GM18517 (cell line): ENCODE data around the gene HEPACAM.
"Not testable (repeated sequence)": the region's sequence is repeated elsewhere in the genome, so short reads cannot be mapped to it uniquely, and the experiment has no call there.

ENCODE experiments used
- ATAC-seq: cut with Tn5 transposase; IDR thresholded peaks from one replicate; pipeline ENCODE4 v1.9.1; 2021; ENCODE audit warnings: mild to moderate bottlenecking, moderate library complexity; ENCODE audit not compliant: unreplicated experiment

HEPACAM gene

GRCh38 chr11:124935548-124936514 is at the start of gene HEPACAM:
TSS of gene HEPACAM (minus strand) at chr11:124936047. CDS start at chr11:124936006, 41 bp downstream.
- ATAC-seq, result no peak

DNA sequence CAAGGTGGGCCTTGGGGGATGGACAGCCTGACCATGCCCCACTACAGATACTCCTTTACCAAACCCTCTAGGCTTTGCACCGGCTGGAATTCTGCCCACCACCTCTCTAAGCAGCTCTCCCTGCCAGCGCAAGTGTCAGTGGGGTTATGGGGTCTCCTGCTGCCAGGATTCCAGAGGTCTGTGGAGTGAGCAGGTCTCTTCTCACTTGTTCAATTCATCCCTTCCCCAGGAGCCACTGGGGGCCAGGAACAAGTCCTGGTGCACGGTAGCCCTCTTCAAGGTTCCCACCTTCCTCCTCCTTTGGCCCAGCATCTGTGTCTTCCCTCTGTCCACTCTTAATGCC is 48.6 kb upstream of the HEPACAM start:
- ATAC-seq, result no peak

GRCh38 chr11:124983674-124984511 is 48.0 kb upstream of the HEPACAM start:
- ATAC-seq, result no peak

- no peak for ATAC-seq
These were observed 46.2 kb upstream of the HEPACAM start for GRCh38 chr11:124982043-124982442.

DNA sequence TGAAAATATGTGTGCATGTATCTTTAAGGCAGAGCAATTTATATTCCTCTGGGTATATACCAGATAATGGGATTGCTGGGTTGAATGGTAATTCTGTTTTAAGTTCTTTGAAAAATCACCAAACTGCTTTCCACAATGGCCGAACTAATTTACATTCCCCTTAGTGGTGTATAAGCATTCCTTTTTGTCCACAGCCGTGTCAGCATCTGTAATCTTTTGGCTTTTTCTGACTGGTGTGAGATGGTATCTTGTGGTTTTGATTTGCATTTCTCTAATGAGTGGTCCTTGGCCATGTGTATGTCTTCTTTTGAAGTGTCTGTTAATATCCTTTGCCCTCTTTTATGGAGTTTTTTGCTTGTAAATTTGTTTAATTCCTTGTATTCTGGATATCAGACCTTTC is 42.5 kb upstream of the HEPACAM start:
- no peak for ATAC-seq

GRCh38 chr11:124977006-124977405 is 41.2 kb upstream of the HEPACAM start:
- ATAC-seq, result no peak

DNA sequence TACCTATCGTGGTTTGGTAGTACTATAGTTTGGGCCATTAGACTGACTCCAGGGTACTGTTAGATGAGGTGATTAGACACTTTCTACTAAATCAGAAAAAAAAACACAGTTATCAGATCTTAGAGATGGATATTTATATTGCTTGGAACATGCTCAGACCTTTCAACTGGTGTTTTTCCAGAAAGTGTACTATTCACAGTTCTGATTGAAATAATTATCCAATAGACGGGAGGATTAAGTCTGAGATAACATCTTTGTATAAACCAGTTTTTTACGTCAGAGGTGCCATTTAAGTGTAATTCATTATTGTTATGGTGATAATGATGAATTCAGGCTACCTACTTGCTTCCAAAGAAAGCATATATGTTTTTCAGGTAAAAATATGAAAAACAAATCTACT is 40.7 kb upstream of the HEPACAM start:
- no peak for ATAC-seq

GRCh38 chr11:124971810-124972209 is 36.0 kb upstream of the HEPACAM start:
- no peak for ATAC-seq

GRCh38 chr11:124970925-124971324 is 35.1 kb upstream of the HEPACAM start:
- ATAC-seq, result no peak

DNA sequence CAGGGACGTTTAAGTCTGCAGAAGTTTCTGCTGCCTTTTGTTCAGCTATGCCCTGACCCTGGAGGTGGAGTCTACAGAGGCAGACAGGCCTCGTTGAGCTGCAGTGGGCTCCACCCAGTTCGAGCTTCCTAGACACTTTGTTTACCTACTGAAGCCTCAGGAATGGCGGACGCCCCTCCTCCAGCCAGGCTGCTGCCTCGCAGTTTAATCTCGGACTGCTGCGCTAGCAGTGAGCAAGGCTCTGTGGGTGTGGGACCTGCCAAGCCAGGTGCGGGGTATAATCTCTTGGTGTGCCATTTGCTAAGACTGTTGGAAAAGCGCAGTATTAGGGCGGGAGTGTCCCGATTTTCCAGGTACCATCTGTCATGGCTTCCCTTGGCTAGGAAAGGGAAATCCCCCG is 32.4 kb upstream of the HEPACAM start:
- ATAC-seq, result not testable (repeated sequence)

DNA sequence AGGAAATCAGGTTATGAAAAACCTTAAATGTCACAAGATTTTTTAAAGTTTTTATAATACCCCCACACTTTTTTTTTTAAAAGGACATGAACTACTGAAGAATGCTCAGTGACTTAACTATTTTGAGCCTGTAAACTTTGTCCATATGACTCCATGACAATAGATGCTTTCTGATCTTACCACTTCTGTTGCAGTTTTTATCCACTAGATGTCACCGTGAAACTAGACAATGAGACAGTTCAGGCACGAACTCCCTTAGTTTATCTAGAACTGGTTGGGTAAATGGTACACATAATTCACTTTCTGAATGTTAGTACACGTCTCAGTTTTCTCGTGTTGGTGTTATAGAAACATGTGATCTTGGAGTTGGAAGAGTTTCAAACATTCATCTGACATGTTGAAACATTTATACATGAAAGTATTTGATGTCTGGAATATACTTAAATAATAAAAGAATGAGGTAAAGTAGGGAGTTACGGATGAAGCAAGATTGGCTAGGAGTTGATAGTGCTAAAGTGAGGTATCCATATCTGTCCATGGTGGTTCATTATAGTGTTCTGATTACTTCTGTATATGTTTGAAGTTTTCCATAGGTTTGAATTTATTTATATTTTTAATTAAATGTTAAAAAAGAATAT is 26.2 kb upstream of the HEPACAM start:
- peak; percentile 95 for ATAC-seq

DNA sequence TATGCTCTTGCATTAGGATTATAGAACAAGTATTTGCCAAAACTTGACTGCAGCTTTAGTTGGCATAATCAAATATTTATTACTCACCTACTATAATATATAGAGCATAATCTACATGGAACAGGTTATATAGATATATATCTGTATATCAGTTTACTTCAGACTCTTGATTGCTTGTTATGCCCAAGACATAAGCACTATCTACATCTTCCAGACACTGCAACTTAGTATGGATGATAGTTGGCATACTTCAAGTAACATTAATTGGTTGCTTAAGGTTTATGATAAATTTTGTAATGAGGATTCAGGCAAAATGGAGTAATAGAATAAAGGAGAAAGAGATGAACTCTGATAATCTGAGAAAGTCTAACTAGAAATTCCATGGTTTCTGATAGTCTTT is 19.2 kb upstream of the HEPACAM start:
- ATAC-seq, result no peak

DNA sequence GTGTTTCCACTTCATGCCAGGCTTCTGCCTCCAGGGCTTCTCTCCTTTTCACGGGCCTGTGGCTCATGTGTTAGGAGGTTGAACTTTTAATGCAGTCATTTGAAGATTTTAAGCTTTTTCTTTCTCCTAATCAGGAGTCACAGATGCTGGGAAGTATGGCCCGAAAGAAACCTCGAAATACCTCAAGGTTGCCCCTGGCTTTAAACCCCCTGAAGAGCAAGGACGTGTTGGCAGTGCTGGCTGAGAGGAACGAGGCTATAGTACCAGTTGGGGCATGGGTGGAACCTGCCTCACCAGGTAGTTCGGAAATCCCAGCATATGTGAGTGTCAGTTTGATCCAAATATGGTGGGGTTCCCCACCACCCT is 18.7 kb upstream of the HEPACAM start:
- ATAC-seq, result no peak

- peak; percentile 98 for ATAC-seq
These were observed 18.1 kb upstream of the HEPACAM start, which contains the start of gene CCDC15 for GRCh38 chr11:124953753-124954589. TSS of gene CCDC15 (plus strand) at chr11:124954202. CDS start at chr11:124954733, 531 bp downstream.

- no peak for ATAC-seq
These were observed 15.5 kb upstream of the HEPACAM start for GRCh38 chr11:124951341-124951740.

DNA sequence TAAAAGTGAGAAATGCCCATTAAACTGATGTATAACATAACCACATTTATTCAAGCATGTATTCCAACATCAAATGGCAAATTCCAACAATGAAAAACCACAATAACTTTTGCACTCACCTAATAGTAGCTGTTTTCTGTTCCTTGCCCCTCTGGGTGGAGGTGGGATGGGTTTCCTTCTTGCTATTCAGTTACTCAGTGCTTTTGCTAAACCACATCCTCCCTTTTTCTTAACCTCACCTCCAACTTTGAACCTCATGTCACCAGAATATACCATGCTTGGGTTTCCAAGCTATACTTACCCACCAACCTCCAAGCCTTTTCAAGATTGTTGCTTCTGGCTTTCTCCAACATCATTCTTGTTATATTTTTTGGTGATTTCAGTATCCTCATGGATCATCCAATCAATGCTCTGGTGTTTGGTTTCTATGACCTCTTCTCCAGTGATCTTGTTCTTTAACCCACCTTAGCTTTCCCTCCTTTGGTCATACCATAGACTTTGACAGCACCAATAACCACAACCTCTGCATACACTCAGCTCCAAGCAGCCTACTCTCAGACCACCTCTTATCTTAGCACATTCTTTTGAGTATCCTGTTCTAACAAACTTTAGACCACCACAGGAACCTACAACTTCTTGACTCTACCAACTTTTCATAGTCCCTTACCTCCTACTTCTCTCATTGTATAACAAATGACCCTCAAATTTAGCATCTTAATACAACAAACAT is 14.9 kb upstream of the HEPACAM start:
- ATAC-seq, result no peak

GRCh38 chr11:124946735-124947141 is 10.9 kb upstream of the HEPACAM start:
- no peak for ATAC-seq

- no peak for ATAC-seq
These were observed 10.0 kb upstream of the HEPACAM start for GRCh38 chr11:124945826-124946225.

DNA sequence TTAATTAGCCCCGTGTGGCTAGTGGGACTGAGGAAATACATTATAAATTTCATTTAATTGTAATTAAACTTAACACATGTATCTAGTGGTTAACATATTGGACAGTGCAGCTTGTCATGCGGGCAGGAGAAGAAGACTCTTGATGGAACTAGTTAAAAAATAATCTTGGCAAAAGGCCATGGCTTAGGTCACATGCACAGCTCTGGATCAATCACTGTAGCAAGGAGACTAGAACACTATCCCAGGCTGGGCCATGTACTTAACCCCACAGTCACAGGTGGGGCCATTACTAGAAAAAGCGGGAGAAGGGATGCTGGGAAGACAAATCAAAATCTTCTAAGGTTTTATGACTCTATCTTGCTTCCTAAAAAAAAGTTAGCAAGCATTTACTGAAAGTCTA is 8.7 kb upstream of the HEPACAM start:
- no peak for ATAC-seq

DNA sequence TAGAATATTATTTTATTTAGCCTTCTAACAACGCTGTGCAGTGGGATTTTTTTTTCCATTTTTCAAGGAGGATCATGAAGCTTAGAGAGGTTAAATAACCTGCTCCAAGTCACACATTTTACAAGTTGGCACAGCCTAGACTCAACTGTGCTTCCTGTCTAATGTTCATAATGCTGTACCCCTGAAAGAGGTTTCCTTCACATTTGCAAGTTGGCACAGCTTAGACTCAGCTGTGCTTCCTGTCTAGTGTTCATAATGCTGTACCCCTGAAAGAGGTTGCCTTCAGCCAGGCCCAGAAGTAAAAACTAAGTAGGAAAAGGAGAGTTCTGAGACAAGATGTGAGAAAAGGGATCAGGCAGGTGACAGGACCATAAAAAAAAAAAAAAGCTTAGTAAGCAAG is 7.9 kb upstream of the HEPACAM start:
- no peak for ATAC-seq
